ENCODE data around the gene R3HDM4.
"Not testable (repeated sequence)": the region's sequence is repeated elsewhere in the genome, so short reads cannot be mapped to it uniquely, and the experiment has no call there.

Gene R3HDM4

DNA sequence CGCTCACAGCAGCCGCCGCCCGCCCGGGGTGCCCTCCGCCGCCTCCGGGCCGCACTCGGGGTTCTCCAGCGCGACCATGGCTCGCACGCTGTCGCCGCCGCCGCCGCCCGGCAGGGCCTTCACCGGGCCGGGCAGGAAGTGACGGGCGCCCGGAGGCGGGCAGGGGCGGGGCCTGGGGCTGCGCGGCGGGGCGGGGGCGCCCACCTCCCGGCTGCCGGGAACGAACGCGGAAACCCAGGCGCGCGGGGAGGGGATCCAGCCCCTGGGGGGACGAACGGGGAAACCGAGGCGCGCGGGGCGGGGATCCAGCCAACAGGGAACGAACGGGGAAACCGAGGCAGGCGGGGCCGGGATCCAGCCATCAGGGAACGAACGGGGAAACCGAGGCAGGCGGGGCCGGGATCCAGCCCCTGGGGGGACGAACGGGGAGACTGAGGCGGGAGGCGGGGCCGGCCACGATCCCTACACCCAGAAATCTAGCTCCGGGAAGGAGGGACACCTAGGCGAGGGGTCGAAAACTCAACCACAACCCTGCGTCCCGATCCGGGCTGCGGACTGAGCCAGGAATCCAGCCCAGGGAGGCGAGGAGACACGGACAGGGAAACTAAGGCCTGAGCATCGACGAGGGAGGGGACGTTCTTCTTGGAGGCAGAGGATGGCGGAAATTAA is at the start of gene R3HDM4:
TSS of gene R3HDM4 (minus strand) at position 140 of the 669 bp plus-strand sequence. CDS start at position 78, 62 bp downstream.
- TF ChIP-seq, protein P1, sequence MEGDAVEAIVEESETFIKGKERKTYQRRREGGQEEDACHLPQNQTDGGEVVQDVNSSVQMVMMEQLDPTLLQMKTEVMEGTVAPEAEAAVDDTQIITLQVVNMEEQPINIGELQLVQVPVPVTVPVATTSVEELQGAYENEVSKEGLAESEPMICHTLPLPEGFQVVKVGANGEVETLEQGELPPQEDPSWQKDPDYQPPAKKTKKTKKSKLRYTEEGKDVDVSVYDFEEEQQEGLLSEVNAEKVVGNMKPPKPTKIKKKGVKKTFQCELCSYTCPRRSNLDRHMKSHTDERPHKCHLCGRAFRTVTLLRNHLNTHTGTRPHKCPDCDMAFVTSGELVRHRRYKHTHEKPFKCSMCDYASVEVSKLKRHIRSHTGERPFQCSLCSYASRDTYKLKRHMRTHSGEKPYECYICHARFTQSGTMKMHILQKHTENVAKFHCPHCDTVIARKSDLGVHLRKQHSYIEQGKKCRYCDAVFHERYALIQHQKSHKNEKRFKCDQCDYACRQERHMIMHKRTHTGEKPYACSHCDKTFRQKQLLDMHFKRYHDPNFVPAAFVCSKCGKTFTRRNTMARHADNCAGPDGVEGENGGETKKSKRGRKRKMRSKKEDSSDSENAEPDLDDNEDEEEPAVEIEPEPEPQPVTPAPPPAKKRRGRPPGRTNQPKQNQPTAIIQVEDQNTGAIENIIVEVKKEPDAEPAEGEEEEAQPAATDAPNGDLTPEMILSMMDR (IDR thresholded peaks at IDR 0.05; ENCODE audit: low read length, missing control alignments) = no peak
- DNase-seq (ENCODE audit: low read depth) = peak; percentile 48
- H3K4me3 ChIP-seq (replicated peaks; ENCODE audit: low read depth, low read length) = peak within 1 kb of the TSS; percentile 79

DNA sequence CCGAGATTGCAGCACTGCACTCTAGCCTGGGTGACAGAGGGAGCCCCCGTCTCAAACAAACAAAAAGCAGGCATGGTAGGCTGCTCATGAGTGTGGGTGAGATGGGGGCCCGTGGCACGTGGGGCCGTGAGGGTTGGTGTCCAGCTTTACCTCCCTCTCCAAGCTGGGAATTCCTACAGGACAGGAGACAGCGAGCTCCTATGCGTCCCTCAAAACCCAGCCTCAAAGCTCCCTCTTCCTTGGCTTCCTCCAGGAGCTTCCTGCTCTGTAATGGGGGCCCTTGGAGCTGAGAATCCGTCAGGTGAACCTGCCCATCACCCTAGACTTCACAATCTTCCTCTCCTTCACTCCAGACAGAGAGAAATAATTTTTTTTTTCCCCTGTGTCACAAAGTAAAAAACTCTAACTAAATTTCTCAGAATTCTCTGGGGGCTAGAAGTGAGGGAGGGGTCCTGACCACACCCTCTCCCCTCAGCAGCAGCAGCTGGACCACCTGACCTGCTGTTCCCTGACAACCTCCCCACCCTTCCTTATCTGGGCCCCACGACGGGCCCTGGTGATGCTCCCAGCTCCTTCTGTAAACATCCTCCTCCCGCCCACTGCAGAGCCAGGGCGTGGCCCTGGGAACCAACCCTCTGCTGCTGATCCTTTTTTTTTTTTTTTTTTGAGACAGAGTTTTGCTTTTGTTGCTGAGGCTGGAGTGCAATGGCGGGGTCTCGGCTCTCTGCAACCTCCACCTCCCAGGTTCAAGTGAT is 49.0 kb upstream of the R3HDM4 start:
- TF ChIP-seq, protein P1 (IDR thresholded peaks at IDR 0.05; ENCODE audit: low read length, missing control alignments) = no peak
- no peak overlapping the region for H3K4me3 ChIP-seq (replicated peaks; ENCODE audit: low read depth, low read length)
- no peak for DNase-seq (ENCODE audit: low read depth)

DNA sequence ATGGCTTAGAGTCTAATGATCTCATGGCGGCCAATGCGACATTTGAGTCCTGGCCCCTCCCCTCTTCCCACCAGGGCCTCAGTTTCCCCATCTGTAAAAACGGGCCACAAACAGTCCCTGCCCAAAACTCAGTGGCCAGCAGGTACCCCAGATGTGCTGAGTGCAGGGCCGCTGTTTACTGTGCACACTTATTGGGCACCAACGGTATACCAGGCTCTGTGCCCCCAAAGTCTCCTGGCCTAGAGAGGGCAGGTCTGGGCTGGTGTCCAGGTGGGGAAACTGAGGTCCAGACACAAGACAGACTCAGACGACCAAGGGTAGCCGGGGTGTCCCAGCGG is 47.6 kb upstream of the R3HDM4 start:
- TF ChIP-seq, protein P1 (IDR thresholded peaks at IDR 0.05; ENCODE audit: low read length, missing control alignments) = no peak
- no peak for DNase-seq (ENCODE audit: low read depth)
- H3K4me3 ChIP-seq (replicated peaks; ENCODE audit: low read depth, low read length) = no peak overlapping the region

DNA sequence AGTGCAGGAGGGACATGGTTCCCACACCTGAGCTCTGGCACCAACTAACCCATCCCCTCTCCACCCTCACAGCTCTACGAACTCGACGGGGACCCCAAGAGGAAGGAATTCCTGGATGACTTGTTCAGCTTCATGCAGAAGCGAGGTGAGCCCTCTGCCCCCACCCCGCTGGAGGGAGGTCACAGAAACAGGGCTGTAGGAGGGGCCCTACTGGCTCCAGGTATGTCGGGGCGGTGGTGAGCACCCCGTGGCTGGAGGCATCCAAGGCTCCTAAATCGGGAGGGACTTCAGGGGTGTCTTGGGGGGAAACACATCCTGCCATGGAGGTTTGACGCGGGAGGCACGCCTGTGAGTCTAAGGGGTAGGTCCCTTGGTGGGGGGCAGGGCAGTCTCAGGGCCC is 47.0 kb upstream of the R3HDM4 start:
- no peak overlapping the region for H3K4me3 ChIP-seq (replicated peaks; ENCODE audit: low read depth, low read length)
- DNase-seq (ENCODE audit: low read depth) = no peak
- TF ChIP-seq, protein P1 (IDR thresholded peaks at IDR 0.05; ENCODE audit: low read length, missing control alignments) = no peak

DNA sequence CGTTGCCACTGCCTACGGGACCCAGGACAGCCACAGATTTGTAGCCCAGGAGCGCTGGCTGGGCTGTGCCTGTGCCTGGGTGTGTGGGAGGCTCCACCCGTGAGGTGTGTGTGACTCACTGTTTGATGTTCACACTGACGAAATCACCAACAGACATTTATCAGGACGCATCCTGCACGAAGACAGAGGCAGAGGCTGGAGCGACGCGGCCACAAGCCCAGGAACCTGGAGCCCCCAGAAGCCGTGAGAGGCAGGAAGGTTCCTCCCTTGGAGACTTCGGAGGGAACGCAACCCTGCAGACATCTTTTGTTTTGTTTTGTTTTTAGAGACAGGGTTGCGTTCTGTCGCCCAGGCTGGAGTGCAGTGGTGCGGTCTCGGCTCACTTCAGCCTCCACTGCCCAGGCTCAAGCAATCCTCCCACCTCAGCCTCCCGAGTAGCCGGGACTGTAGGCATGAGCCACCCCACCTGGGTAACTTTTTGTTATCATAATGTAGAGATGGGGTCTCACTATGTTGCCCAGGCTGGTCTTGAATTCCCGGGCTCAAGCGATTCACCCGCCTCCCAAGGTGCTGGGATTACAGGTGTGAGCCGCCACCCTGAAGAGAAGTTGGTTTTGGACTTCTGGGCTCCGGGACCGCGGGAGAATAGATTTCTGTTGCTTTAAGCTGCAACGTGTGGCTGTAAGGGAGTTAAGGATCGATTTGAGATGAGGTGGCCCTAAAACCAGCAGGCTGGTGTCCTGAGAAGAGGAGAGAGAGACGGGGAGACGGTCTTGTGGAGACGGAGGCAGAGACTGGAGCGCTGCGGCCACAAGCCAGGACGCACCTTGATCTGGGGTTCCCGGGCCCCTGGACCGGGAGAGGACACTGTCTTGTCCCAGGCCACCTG is 46.2 kb upstream of the R3HDM4 start:
- DNase-seq (ENCODE audit: low read depth) = peak; percentile 36
- TF ChIP-seq, protein P1 (IDR thresholded peaks at IDR 0.05; ENCODE audit: low read length, missing control alignments) = no peak
- no peak overlapping the region for H3K4me3 ChIP-seq (replicated peaks; ENCODE audit: low read depth, low read length)

DNA sequence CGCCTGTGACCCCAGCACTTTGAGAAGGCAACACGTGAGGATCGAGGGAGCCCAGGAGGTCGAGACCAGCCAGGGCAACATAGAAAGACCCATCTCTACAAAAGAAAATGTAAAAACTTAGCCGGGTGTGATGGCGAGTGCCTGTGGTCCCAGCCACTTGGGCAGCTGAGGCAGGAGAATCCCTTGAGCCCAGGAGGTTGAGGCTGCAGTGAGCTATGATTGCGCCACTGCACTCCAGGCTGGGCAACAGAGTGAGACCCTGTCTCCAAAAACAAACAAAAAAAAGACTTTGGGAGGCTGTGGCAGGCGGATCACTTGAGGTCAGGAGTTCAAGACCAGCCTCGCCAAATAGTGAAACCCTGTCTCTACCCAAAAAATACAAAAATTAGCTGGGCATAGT is 44.6 kb upstream of the R3HDM4 start:
- DNase-seq (ENCODE audit: low read depth); H3K4me3 ChIP-seq (replicated peaks; ENCODE audit: low read depth, low read length): not testable (repeated sequence)

Data from fibroblast of pulmonary artery (primary cell).